ENCODE data around the gene KCTD20. TPM values are rescaled to one million over a fixed set of nuclear protein-coding genes. Genes with fewer than 3 reads are reported as not detected.
"Not testable (repeated sequence)": the region's sequence is repeated elsewhere in the genome, so short reads cannot be mapped to it uniquely, and the experiment has no call there.

Gene KCTD20
- total and polyA plus RNA-seq, 9 of the 15 experiments (the other 6 are each of a cell fraction or from before 2014, with no cell fraction given): 28.9 to 160 (median 70.6) TPM

- H4K20me1 ChIP-seq (replicated peaks; ENCODE audit: control insufficient read depth, insufficient read depth, low read length); BruUV-seq (replicated peaks); H3K4me2 ChIP-seq (ENCODE audit: insufficient read depth, low read length); intact Hi-C loops (cut with micrococcal nuclease); H3K36me3 ChIP-seq (ENCODE audit: control insufficient read depth, insufficient read depth, low read length); H3K27ac ChIP-seq (ENCODE audit: extremely low read depth, low read depth, low read length); H3K9ac ChIP-seq (ENCODE audit: insufficient read depth in 1 of 2, low read depth in 2 of 2, low read length in 2 of 2); FAIRE-seq; in situ Hi-C loops (cut with MboI); H3K4me1 ChIP-seq (replicated peaks in 1 of 2; ENCODE audit: control insufficient read depth in 2 of 2, insufficient read depth in 2 of 2, low read length in 2 of 2); H3K9me3 ChIP-seq (replicated peaks; ENCODE audit: control insufficient read depth, insufficient read depth, low read depth, low read length); H2AFZ ChIP-seq (ENCODE audit: low read depth, low read length); DNase-seq (ENCODE audit: extremely low read depth in 1 of 4, low spot score in 3 of 4); ATAC-seq; H3K9me1 ChIP-seq (ENCODE audit: control insufficient read depth, insufficient read depth, low read length); H3K79me2 ChIP-seq (ENCODE audit: control insufficient read depth, insufficient read depth, low read length); H3K4me3 ChIP-seq; POLR2A ChIA-PET: not testable (repeated sequence)
- WGBS (ENCODE audit: insufficient coverage, low coverage, missing lambda C conversion rate): 3% methylated on average over 5 of the region's 5 CpGs
- H3K27me3 ChIP-seq (ENCODE audit: control insufficient read depth in 2 of 2, insufficient read depth in 2 of 2, low read length in 2 of 2): peaks cover 11 to 14% of the 10 kb centered on the region in 2 experiments; a peak in 3 of 5 replicates
- TF ChIP-seq HBP1 (CRISPR knock-in tag; IDR thresholded peaks at IDR 0.05): 0 out of 2 replicates have a peak, but pooled peaks have one; percentile 40
- 0 out of 2 replicates have a peak, but pooled peaks have one; percentile 34 for TF ChIP-seq THRB (CRISPR knock-in tag; conservative IDR thresholded peaks at IDR 0.05)
- CTCF ChIA-PET (ENCODE audit: low intra/inter-chr PET ratio): interaction anchor here (0.7 kb wide), 1 partner anchor 366 kb away, joined by 3 read pairs; no protein-coding TSS in a partner anchor
Measured at GRCh38 chr6:36409718-36410117, 33.1 kb upstream of the KCTD20 start.
